ENCODE data around the gene FHOD3. TPM values are rescaled to one million over a fixed set of nuclear protein-coding genes. Genes with fewer than 3 reads are reported as not detected.

Gene FHOD3
- total and polyA plus RNA-seq, 2 of the 8 experiments (the other 6 are each of a cell fraction or from before 2014, with no cell fraction given), result 9.7 to 10.5 TPM

- H3K18ac ChIP-seq (ENCODE audit: extremely low read depth, low read length), result no peak overlapping the region
- no peak overlapping the region for H3K4me3 ChIP-seq (ENCODE audit: extremely low read depth in 1 of 4, insufficient read depth in 2 of 4, low read depth in 3 of 4, low read length in 4 of 4)
- H2AK5ac ChIP-seq (ENCODE audit: low read depth, low read length), result no peak overlapping the region
- no peak overlapping the region for H2BK5ac ChIP-seq (ENCODE audit: low read depth, low read length)
- H4K91ac ChIP-seq (replicated peaks; ENCODE audit: insufficient read length, low read length), result no peak overlapping the region
- DNase-seq (ENCODE audit: low read depth in 1 of 2, low spot score in 2 of 2), result no peak
- no peak overlapping the region for H3K27ac ChIP-seq (ENCODE audit: low read depth, low read length)
- H2BK15ac ChIP-seq (ENCODE audit: low read length), result no peak overlapping the region
- no peak for TF ChIP-seq EZH2 (IDR thresholded peaks at IDR 0.05; ENCODE audit: low read depth, low read length, severe bottlenecking)
- H3K9me3 ChIP-seq (ENCODE audit: insufficient read depth in 2 of 2, low read depth in 1 of 2, low read length in 1 of 2), result no peaks in the 10 kb centered on the region
- no peak overlapping the region for H2BK12ac ChIP-seq (ENCODE audit: low read depth, low read length)
- no peak overlapping the region for H3K56ac ChIP-seq (replicated peaks; ENCODE audit: insufficient read length, low read depth, low read length)
- H3K36me3 ChIP-seq (ENCODE audit: control insufficient read depth in 2 of 4, insufficient read depth in 4 of 4, low read length in 3 of 4), result no peaks in the 10 kb centered on the region
- H4K20me1 ChIP-seq (replicated peaks in 1 of 2; ENCODE audit: control insufficient read depth in 1 of 2, insufficient read depth in 2 of 2, low read length in 2 of 2), result no peaks in the 10 kb centered on the region
- H3K4ac ChIP-seq (replicated peaks; ENCODE audit: insufficient read length, low read depth, low read length), result no peak overlapping the region
- ChIA-PET POLR2A (ENCODE audit: partially characterized antibody) (no interaction called here), CTCF (ENCODE audit: partially characterized antibody) (interaction anchor here (1.0 to 1.2 kb wide), 2 partner anchors 9 to 259 kb away, joined by 3 to 4 read pairs; no protein-coding TSS in a partner anchor)
- no peak overlapping the region for H4K5ac ChIP-seq (ENCODE audit: insufficient read length, low read depth, low read length)
- no peak overlapping the region for H2BK120ac ChIP-seq (replicated peaks; ENCODE audit: low read depth, low read length)
- no peaks in the 10 kb centered on the region for H3K27me3 ChIP-seq (replicated peaks in 1 of 4; ENCODE audit: control insufficient read depth in 3 of 4, extremely low read depth in 1 of 4, insufficient read depth in 3 of 4, low read length in 3 of 4)
- H3K23ac ChIP-seq (ENCODE audit: insufficient read length), result no peak overlapping the region
- H3K4me1 ChIP-seq (replicated peaks in 1 of 4; ENCODE audit: control insufficient read depth in 3 of 4, insufficient read depth in 4 of 4, low read length in 3 of 4), result no peaks in the 10 kb centered on the region
- H3K79me2 ChIP-seq (ENCODE audit: control insufficient read depth in 1 of 2, insufficient read depth in 2 of 2, low read length in 2 of 2), result no peaks in the 10 kb centered on the region
- H3K4me2 ChIP-seq (ENCODE audit: insufficient read depth in 1 of 2, low read depth in 2 of 2, low read length in 2 of 2), result no peak overlapping the region
- H3K23me2 ChIP-seq (ENCODE audit: low read depth, low read length), result no peaks in the 10 kb centered on the region
- H2BK20ac ChIP-seq (ENCODE audit: low read length), result no peak overlapping the region
- no peak overlapping the region for H3K14ac ChIP-seq (ENCODE audit: insufficient read length)
- H3K9ac ChIP-seq (replicated peaks in 1 of 4; ENCODE audit: extremely low read depth in 1 of 4, low read depth in 3 of 4, low read length in 3 of 4), result no peak overlapping the region
- H2AFZ ChIP-seq (ENCODE audit: low read length), result no peak overlapping the region
- 89% methylated on average over 1 of the region's 1 CpG; no CpG with 5 or more reads in 1 of the 2 experiments for WGBS, 2 experiments (ENCODE audit: extremely low coverage in 1 of 2, insufficient coverage in 1 of 2, insufficient read length in 1 of 2, insufficient replicate concordance in 2 of 2, low coverage in 1 of 2, low lambda C conversion rate in 2 of 2, missing lambda C conversion rate in 1 of 2)
- no peak overlapping the region for H4K8ac ChIP-seq (ENCODE audit: extremely low read depth, insufficient read depth, low read length)
- no peaks in the 10 kb centered on the region for H3K79me1 ChIP-seq (ENCODE audit: low read depth, low read length)
- FAIRE-seq, result peak; percentile 62
These were observed 22.0 kb upstream of the FHOD3 start for GRCh38 chr18:36275561-36275960.
